ENCODE data around the gene BST1.
"Not testable (repeated sequence)": the region's sequence is repeated elsewhere in the genome, so short reads cannot be mapped to it uniquely, and the experiment has no call there.

Gene BST1

GRCh38 chr4:15711762-15712161 lies 8.9 kb downstream of the BST1 start:
- DNase-seq (ENCODE audit: low spot score): no peak

- no peak for DNase-seq (ENCODE audit: low spot score)
Observed at GRCh38 chr4:15712214-15712613, 9.3 kb downstream of the BST1 start.

- no peak for DNase-seq (ENCODE audit: low spot score)
Observed at GRCh38 chr4:15714141-15714540, 11.3 kb downstream of the BST1 start.

- no peak for DNase-seq (ENCODE audit: low spot score)
Observed at GRCh38 chr4:15714646-15715435, 12.0 kb downstream of the BST1 start.

GRCh38 chr4:15716115-15716514 lies 13.2 kb downstream of the BST1 start:
- DNase-seq (ENCODE audit: low spot score): no peak

GRCh38 chr4:15717086-15717485 lies 14.2 kb downstream of the BST1 start:
- no peak for DNase-seq (ENCODE audit: low spot score)

- DNase-seq (ENCODE audit: low spot score): no peak
Observed at GRCh38 chr4:15717657-15718416, 15.0 kb downstream of the BST1 start.

- DNase-seq (ENCODE audit: low spot score): no peak
Observed at GRCh38 chr4:15718465-15718864, 15.6 kb downstream of the BST1 start.

- no peak for DNase-seq (ENCODE audit: low spot score)
Observed at GRCh38 chr4:15718959-15719358, 16.1 kb downstream of the BST1 start.

- DNase-seq (ENCODE audit: low spot score): no peak
Observed at GRCh38 chr4:15719506-15719905, 16.6 kb downstream of the BST1 start.

- DNase-seq (ENCODE audit: low spot score): no peak
Observed at GRCh38 chr4:15720851-15721250, 18.0 kb downstream of the BST1 start.

GRCh38 chr4:15725608-15726007 lies 22.7 kb downstream of the BST1 start:
- DNase-seq (ENCODE audit: low spot score): no peak

- no peak for DNase-seq (ENCODE audit: low spot score)
Observed at GRCh38 chr4:15729910-15730533, 27.2 kb downstream of the BST1 start.

GRCh38 chr4:15733061-15733460 lies 30.2 kb downstream of the BST1 start:
- DNase-seq (ENCODE audit: low spot score): not testable (repeated sequence)

GRCh38 chr4:15735536-15735935 lies 32.7 kb downstream of the BST1 start:
- no peak for DNase-seq (ENCODE audit: low spot score)

- DNase-seq (ENCODE audit: low spot score): no peak
Observed at GRCh38 chr4:15736514-15737050, 33.7 kb downstream of the BST1 start.

GRCh38 chr4:15737255-15737654 lies 34.4 kb downstream of the BST1 start:
- no peak for DNase-seq (ENCODE audit: low spot score)

- no peak for DNase-seq (ENCODE audit: low spot score)
Observed at GRCh38 chr4:15738877-15739276, 36.0 kb downstream of the BST1 start.

- no peak for DNase-seq (ENCODE audit: low spot score)
Observed at GRCh38 chr4:15740764-15741404, 38.0 kb downstream of the BST1 start.

- DNase-seq (ENCODE audit: low spot score): no peak
Observed at GRCh38 chr4:15742083-15742582, 39.3 kb downstream of the BST1 start.

GRCh38 chr4:15742637-15743036 lies 39.8 kb downstream of the BST1 start:
- DNase-seq (ENCODE audit: low spot score): no peak

GRCh38 chr4:15744016-15744545 lies 41.2 kb downstream of the BST1 start:
- no peak for DNase-seq (ENCODE audit: low spot score)

Measured in ecto neural progenitor cell (in vitro differentiated cells).